Fibroblast of upper back skin (primary cell): ENCODE measurements around the gene METTL26.
A peak's percentile ranks its signal among the peaks of the same experiment; 100 is the strongest.

ENCODE experiments used
- DNase-seq: peaks from one replicate; pipeline ENCODE4 v3.0.0-alpha.2; 2013

METTL26 gene

DNA sequence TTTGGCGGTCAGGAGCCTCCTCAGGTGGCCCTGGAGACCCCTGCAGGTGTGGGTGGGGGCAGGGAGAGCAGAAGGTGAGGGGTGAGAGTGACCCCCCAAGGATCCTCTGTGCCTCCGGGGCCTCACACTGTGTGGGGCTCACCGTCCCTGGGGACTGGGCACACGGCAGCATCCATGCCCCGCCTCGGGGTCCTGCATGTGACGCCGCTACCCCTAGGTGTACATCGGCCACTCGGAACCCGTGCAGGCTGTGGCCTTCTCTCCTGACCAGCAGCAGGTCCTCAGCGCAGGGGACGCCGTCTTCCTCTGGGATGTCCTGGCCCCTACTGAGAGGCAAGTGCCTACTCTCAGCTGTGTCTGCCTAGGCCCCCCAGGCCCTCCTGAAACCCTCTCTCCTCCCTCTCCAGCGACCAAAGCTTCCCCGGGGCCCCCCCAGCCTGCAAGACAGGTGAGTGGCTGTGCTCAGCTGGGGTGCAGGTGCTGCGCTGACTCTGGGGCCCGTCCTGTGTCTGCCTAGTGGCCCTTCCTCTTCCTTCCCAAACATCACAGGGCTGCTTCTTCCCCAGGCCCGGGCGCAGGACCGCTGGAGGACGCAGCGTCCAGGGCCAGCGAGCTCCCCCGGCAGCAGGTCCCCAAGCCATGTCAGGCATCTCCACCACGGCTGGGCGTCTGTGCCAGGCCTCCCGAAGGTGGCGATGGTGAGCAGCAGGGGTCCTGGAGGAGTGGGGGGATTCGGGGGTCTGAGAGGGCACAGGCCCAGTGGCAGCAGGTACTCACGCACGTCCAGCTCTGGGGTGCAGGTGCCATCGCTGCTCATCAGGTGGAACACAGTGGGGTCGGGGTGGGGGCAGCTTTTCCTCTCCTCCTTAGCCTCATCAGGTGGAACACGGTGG is 22.8 kb upstream of the METTL26 start:
- no peak for DNase-seq

DNA sequence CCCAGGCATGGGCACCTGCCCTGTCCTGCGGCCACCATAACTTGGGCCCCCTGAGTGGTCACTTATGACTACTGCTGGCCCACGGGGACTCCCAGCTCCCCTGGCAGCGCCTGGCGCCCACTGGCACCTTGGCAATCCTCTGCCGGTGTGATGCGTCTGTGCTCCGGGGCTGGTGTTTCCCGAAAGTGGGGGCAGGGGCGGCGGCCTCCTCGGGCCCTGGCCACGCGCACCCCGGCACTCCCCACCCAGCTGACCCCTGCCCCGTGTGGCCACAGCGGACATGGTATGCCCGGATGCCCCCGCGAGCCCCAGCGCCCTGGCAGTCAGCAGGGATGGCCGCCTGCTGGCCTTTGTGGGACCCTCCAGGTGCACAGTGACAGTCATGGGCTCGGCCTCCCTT is 21.4 kb upstream of the METTL26 start:
- DNase-seq = no peak

DNA sequence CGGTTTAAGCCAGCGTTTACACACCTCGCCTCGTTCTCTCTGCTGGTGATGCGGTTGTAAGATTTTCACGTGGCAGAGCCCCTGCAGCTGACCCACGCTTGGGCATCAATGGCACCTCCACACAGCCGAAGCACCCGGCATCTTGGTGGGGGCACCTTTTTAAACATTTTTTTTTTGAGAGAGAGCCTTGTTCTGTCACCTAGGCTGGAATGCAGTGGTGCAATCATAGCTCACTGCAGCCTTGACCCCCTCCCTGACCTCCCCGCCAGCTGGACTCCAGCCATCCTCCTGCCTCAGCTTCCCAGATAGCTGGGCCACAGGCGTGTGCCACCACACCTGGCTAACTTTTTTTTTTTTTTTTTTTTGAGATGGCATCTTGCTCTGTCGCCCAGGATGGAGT is 17.9 kb upstream of the METTL26 start:
- no peak for DNase-seq

DNA sequence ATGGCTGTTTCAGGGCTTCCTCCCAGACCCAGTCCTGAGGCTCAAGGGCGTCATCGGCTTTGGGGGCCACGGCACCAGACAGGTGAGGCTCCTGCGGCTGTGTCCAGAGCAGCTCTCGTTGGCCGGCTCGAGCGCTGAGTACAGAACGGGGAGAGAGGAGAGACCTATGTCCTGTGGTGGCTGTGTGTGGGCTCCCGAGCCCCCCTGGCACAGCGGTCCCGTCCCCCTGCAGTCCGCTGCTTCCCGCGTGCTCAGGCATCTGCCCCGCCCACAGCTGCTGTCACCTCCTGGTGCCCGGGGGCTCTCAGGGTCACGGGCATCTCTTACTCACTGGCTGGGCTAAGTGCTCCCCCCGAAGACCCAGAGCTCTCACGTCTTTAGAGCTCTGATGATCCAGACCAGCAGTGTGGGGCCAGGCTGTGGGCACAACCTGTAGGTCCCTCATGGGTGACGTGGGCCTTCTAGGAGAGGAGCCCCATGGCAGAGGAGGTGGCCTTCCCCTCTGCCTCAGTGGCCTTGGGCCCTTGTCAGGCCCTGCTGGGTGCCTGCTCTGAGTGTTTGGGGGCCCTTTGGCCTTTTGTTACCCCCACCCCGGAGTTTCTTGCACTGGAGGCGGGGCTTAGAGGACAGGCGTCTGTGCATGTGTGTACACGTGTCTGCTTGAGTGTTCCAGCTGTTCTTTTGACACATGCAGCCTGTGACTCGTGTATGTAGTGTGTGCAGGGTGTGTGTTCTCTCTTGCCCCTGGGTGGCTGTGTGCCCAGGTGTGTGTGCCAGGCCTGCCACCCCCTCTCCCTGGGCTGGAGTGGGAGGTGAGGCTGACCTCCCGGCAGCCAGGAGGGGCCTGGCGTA is 16.6 kb upstream of the METTL26 start:
- DNase-seq = no peak

DNA sequence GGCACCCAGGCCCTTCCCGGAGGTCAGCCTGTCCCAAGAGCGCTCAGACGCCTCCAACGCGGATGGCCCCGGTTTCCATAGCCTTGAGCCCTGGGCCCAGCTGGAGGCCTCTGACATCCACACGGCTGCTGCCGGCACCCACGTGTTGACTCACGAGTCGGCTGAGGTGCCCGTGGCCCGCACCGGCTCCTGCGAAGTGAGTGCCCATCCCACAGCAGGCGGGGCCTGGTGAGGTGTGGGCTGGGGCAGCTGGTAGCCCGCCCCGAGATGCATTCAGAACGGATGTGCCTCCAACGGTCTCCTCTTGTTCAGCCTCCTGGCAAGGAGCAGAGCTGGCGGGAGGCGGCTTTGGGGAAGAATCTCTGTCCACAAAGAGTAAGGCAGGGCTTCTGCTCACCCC is 15.7 kb upstream of the METTL26 start:
- DNase-seq = no peak

DNA sequence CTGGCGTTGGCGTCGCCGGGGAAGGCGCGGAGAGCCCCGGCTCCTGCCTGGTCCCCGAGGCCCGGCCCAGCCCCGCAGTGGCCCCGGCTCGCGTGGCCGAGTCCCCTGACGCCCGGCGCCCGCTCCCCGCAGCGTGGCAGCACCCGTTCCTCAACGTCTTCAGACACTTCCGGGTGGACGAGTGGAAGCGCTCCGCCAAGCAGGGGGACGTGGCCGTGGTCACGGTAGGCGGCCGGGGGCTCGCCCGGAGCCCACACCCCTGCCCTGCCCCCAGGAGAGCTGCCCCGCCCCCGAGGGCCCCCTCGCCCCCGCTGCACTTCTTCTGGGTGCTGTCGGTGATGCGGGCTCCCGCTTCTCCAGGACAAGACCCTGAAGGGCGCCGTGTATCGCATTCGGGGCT is 13.5 kb upstream of the METTL26 start:
- DNase-seq = no peak

DNA sequence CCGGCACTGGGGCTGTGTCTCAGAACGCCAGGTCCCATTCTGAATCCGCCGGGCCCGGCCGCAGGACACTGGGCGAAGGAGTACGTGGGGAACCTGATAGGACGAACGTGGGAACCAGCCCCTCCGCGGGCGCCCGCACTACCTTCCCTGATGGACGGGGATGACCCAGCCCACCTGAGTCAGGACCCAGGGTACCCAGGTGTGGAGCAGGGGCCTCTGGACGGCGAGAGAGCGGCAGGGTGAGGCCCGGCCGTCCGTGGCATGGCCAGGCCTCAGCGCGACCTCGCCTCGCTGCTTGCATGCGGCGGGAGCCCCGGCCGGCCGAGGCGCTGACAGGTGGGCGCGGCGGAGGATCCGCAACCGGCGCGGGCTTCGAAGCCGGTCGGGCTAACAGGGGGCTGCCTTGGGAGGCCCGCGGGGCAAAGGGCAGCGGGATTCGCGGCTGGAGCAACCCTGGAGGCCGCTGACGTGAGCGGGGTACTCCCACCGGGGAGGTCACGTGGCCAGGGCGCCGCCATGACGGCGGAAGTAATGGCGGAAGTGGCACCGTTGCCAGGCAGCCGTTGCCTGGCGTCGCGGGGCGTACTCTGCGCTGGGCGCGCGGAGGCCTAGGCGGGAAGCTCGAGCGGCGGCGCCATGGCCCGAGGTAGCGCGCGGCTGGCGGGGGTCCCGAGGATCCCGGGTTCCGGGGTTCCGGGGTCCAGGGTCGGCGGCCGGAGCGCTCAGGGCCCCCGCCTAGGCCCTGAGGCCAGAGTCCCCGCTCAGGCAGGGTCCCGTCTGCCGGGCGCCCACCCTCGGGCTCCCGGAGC is 12.9 kb upstream of the METTL26 start, which contains the start of gene WDR90:
TSS of gene WDR90 (plus strand) at position 585 of the 809 bp plus-strand sequence. CDS start at position 637, 52 bp downstream.
- peak; percentile 86 for DNase-seq

DNA sequence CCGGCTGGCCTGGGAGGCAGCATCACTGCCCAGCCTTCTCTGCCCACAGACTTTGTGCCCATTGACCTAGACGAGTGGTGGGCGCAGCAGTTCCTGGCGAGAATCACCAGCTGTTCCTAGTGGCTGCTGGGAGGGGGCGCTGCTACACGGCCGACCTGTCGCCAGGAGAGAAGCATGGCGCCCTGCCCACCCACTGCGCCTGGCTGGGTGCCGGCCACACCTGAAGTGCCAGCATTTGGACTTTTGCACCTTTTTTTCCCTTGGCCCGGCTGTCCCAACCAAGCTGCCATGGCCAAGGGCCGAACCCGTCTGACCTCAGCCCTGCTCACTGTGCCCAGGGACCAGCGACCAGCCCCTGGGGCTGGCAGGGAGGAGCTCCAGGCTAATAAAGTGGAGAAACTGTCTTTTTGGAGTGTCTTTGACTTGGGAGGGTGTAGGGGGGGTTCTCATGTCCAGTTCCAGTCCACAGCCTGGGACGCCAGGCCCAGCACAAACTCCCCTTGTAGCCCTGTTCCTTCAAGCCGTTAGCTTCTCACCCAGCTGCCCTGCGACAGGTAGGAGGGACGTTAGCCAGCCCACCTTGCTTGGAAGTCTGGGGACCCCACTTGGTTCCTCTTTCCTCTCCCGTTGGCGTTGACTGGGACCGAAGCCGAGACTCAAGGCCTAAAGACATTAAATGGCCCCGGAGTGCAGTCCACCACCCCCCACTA is 12.1 kb upstream of the METTL26 start:
- DNase-seq = peak; percentile 17

DNA sequence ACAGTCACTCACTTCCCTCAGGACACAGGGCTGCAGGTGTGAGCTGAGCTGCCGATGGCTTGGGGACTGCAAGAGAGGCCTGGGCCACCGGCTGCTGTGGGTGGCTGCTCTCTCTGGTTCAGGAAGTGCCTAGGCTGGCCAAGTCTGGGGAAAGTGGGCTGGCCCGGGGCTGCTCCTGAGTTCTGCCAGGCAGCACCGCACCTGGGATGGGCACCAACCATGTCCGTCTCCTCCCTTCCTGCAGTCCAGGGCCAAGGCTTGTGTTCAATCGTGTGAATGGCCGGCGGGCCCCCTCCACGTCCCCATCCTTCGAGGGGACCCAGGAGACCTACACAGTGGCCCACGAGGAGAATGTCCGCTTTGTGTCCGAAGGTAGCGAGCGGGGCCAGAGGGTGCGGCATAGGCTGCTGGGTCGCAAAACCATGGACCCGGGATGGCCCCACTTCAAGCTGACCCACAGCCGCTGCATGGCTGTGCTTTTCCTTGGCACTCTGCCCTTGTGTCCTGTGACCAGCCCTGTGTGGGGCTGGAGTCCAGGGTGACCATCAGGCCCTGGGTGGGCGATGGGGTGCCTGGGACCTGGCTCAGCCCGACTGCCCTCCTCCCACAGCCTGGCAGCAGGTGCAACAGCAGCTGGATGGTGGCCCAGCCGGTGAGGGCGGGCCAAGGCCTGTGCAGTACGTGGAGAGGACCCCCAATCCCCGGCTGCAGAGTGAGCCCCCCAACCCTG is 11.2 kb upstream of the METTL26 start:
- DNase-seq = no peak

DNA sequence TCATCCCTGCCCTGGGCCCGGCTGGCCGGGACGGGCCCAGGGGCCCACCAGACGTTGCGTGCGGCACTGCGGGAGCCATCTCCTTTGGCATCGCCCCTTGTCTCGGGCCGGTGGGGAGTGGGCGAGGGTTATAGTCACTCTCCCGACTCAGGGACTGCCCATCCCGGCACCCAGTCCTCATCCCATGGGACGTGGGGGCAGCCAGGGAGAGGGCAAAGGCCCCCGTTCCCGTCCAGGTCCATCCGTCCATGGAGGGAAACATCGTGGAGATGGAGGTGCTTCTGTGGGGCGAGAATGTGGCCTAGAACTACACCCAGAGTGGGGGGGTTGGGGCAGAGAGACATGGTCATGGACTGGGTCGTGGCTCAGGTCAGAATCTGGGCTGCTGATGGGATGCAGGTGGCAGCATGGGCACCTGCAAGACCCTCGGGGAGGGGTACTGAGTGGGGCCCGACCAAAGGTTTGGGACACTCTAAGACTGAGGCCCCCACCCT is 10.6 kb upstream of the METTL26 start:
- DNase-seq = no peak

DNA sequence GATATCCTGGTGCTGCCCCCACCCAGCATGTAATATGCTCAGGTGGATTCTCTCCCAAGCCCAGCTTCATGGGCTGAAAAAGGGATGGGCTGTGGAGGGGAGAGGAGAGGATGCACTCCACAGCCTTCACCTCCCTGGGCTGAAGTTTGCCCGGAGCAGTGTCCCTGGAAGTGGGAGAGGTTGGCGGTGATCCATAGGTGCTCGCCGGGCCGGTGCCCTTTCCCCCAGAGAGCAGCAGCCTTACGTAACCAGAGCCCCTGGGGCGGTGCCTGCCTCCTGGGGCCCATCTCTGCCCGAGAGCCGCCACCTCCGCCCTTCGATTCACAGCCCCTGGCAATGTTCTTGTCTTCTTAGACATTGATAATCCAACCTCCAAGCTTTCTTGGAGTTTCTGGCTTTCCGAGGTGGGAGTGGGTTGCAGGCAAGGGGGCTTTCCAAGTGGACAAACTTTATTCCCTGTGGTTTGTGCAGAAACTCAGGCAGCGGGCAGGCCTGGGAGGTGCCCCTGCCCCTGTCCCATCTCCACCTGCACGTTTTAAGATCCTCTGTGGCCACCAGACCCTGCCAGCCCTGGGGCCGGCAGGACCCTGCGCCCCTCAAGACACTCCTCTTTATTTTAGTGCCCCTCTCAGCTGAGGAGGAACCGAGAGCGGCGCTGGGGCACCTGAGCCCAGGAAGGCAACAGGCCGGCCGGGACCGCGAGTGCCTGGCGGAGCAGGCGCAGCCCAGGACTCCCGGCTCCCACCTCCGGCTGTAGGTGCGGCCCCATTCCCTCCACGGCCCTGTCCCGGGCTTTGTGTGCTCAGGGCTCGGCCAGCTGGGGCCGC is 10.0 kb upstream of the METTL26 start:
- DNase-seq = no peak

DNA sequence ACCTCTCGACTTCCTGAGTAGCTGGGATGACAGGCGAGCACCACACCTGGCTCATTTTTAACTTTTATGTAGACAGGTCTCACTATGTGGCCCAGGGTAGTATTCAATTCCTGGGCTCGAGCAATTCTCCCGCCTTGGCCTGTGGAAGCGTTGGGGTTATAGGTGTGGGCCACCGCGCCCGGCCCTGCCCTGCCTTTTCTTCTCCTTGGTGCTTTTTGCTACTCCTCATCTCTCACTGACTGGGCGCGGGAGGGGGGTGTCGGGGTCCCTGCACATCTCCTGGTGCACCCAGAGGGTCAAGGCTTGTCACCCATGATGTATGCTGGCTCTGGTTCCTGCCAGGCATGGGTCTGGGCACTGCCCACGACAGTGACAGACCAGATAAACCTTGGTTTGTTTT is 8.5 kb upstream of the METTL26 start:
- DNase-seq = no peak

DNA sequence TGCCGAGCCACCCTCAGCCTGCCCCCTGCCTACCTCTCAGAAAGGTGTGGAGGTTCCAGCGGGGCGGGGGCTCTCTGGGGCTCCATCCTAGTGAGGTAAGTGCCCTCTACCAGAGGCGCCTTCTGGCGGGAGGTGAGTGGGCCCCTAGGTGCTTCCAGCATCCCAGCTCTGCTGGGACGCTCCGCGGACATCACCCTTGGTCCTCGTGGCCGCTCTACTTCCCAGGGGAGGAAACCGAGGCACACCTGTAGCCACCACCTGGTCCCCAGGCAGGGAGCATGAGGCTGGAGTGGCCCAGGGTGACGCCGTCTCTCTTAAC is 6.9 kb upstream of the METTL26 start:
- no peak for DNase-seq

DNA sequence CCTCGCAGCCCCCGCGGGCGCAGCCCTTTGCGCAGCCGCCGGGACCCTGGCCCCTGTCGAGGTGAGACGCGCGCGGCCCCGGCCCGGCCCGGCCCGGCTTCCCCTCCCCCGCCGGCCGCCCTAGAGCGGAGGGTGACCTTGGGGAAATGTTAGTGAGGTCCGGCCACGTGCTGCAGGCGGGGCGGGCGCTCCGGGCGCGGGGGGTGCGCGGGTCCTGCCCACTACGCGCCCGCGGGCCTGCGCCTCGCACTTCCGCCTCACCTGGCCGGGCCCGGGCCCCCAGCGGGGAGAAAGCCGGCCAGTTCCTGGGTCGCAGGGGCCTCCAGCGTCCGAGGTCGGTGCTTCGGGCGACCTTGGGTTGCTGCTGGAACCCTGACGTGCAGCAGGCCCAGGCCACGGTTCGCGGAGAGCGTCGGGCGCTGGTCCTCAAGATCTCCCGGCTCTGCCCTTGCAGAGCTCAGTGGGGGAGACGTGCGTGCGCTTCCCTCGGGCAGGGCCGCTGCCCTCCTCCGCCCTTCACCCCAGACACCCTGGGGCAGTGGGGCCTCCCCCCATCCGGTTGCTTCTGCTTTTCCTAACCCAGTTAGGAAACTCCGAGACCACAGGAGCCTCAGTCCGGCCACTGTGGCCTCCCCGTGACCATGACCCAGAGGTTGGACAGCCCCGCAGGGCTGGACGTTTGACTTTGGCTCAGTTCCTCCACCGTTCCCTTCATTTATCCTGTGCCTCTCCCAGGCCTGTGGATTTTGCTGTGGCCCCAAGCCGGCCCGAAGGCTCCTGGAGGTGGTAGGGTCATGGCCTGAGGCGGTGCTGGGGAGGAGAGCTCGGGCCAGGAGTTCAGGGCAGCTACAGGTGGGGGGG is 6.3 kb upstream of the METTL26 start:
- DNase-seq = no peak

DNA sequence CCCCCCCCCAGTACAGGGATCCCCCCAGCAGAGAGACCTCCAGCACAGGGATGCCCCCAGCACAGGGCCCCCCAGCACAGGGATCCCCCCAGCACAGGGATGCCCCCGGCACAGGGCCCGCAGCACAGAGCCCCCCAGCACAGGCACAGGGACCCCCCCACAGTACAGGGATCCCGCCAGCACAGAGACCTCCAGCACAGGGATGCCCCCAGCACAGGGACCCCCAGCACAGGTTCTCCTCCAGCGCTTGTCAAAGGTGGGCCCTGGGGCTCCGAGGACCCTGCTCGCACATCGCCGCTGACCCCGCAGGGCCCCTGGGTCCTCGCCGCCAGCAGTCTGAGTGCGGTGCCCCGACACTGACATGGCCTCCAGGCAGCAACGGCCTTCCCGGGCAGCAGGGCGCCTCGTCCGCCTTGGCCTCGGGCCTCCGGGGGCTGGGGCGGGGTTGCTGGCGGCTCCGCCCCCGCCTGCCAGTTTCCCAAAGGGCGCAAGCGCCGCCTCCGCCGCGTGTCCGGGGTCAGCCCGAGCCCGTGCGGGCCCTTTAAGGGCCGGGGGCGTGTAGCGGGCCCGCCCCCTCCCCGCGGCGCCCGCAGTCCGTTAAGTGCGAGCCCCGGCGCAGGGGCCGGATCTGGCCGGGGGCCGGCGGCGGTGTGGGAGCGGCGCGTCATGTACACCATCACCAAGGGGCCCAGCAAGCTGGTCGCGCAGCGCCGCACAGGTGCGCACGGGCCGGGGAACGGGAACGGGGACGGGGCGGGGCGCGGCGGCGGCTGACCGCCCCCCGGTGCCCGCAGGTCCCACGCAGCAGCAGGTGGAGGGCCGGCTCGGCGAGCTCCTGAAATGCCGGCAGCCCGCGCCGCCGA is 5.5 kb upstream of the METTL26 start, which contains the start of gene MCRIP2:
TSS of gene MCRIP2 (plus strand) at position 503 of the 863 bp plus-strand sequence. CDS start at position 667, 164 bp downstream.
- DNase-seq = peak; percentile 61

DNA sequence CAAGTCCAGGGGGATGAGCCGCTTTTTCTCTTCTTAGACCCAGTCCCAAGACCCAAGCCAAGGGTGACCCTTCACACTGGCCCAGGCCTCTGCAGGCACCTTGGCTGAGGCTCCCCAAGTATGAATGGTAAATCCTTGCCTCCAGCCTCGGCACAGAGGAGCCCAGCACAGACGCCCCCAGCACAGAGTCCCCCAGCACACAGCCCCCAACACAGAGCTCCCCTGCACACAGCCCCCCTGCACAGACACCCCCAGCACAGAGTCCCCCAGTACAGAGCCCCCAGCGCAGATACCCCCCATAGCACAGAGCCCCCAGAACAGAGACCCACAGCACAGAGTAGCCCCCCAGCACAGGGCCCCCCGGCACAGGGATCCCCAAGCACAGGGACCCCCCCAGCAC is 4.5 kb upstream of the METTL26 start:
- DNase-seq = no peak

DNA sequence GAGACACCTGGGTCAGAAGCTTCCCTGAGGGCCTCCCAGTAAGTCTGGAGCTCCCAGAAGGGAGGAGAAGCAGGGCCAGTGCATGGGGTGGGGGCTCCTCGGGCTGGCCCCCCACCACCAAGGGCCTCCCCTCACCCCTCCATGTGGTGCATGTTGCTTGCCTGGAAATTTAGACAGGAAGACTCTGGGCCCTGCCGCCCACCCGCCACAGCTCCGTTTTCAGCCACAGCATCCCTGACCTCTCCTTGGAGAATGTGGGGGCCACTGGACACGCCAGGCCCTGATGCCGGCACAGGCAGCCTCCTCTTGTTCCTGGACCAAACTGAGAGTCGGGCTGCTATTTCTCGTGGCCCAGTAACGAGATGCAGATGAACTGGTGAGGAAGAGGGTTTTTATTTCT is 2.7 kb upstream of the METTL26 start:
- no peak for DNase-seq

DNA sequence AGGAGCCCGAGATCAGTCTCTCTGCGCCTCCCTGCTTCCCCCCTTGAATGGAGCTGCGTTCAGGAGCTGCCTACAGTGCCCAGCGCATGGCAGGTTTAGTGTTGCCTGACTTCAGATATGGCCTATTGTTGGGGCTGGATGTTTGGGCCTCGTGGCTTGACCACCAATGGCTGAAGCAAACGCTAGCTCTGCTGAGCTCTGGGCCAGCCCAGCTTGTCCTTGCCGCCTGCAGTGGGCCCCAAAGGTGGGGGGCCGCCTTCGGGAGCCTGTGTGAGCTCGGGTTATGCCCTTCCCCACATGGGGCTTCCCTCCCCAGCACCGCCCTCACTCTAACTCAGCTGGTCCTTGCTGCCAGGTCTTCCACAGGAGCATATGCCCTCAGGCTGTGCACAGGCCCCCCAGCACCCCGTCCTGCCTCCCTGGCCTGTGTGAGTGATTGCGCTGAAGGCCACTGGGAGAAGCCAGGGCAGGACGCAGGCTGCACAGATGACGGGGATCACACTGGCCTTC is 2.0 kb upstream of the METTL26 start:
- no peak for DNase-seq
